Activated T-helper 17 cell treated with anti-CD3 and anti-CD28 coated beads, Interleukin-2, amount 50 U/mL, for 72 hours (primary cell): Measurements from ENCODE around the gene POLR1D. TPM values are rescaled to one million over a fixed set of nuclear protein-coding genes. Genes with fewer than 3 reads are reported as not detected.

Source experiments
- ATAC-seq: fragments of 150-1000 bp; cut with Tn5 transposase; replicated peaks from 2 replicates; pipeline ENCODE4 v1.10.0; 2021; ENCODE audit warnings: mild to moderate bottlenecking, moderate library complexity
- H3K27ac Mint-ChIP-seq: one replicate; pipeline ENCODE4 v1.8.0; 2022; ENCODE audit warnings: mixed read lengths
- H3K27me3 Mint-ChIP-seq: one replicate; pipeline ENCODE4 v1.8.0; 2022; ENCODE audit warnings: mixed read lengths
- H3K36me3 Mint-ChIP-seq: one replicate; pipeline ENCODE4 v1.8.0; 2022; ENCODE audit warnings: low read depth, mild to moderate bottlenecking, mixed read lengths
- H3K4me1 Mint-ChIP-seq: one replicate; pipeline ENCODE4 v1.8.0; 2022; ENCODE audit warnings: mixed read lengths
- H3K4me3 Mint-ChIP-seq: one replicate; pipeline ENCODE4 v1.8.0; 2022; ENCODE audit warnings: mild to moderate bottlenecking, mixed read lengths
- H3K9me3 Mint-ChIP-seq: one replicate; pipeline ENCODE4 v1.8.0; 2022; ENCODE audit warnings: mixed read lengths
- total RNA-seq, 2 donors: library from RNA; stranded (reverse); gene quantifications; one replicate each; pipeline ENCODE4 v1.2.3, GENCODE V29; 2022

The POLR1D gene
- total RNA-seq, 2 donors from 2014 or later, result 128 to 138 TPM

GRCh38 chr13:27665333-27665732 lies 43.6 kb downstream of the POLR1D start:
- H3K27me3 Mint-ChIP-seq, result no peaks in the 10 kb centered on the region
- no peak overlapping the region for H3K4me3 Mint-ChIP-seq
- no peaks in the 10 kb centered on the region for H3K9me3 Mint-ChIP-seq
- H3K36me3 Mint-ChIP-seq, result peaks cover 20% of the 10 kb centered on the region
- H3K27ac Mint-ChIP-seq, result no peak overlapping the region
- H3K4me1 Mint-ChIP-seq, result peaks cover 4% of the 10 kb centered on the region
- ATAC-seq, result no peak

- Mint-ChIP-seq H3K4me3 (no peak overlapping the region), H3K27ac (no peak overlapping the region), H3K4me1 (peaks cover 4% of the 10 kb centered on the region), H3K9me3 (no peaks in the 10 kb centered on the region), H3K27me3 (no peaks in the 10 kb centered on the region), H3K36me3 (peaks cover 20% of the 10 kb centered on the region)
- no peak for ATAC-seq
Observed at GRCh38 chr13:27665761-27666160, 44.1 kb downstream of the POLR1D start.

- Mint-ChIP-seq H3K9me3 (no peaks in the 10 kb centered on the region), H3K4me3 (no peak overlapping the region), H3K4me1 (peaks cover 4% of the 10 kb centered on the region), H3K36me3 (peaks cover 20% of the 10 kb centered on the region), H3K27me3 (no peaks in the 10 kb centered on the region), H3K27ac (no peak overlapping the region)
- no peak for ATAC-seq
Observed at GRCh38 chr13:27666951-27667350, 45.3 kb downstream of the POLR1D start.

GRCh38 chr13:27667946-27668345 lies 46.3 kb downstream of the POLR1D start:
- Mint-ChIP-seq H3K27me3 (no peaks in the 10 kb centered on the region), H3K4me3 (no peak overlapping the region), H3K9me3 (no peaks in the 10 kb centered on the region), H3K4me1 (peaks cover 4% of the 10 kb centered on the region), H3K27ac (no peak overlapping the region), H3K36me3 (peaks cover 20% of the 10 kb centered on the region)
- ATAC-seq, result no peak

GRCh38 chr13:27670861-27671260 lies 49.2 kb downstream of the POLR1D start:
- no peak overlapping the region for H3K27ac Mint-ChIP-seq
- ATAC-seq, result no peak
- H3K36me3 Mint-ChIP-seq, result peaks cover 11% of the 10 kb centered on the region
- no peaks in the 10 kb centered on the region for H3K27me3 Mint-ChIP-seq
- peaks cover 4% of the 10 kb centered on the region for H3K4me1 Mint-ChIP-seq
- H3K4me3 Mint-ChIP-seq, result no peak overlapping the region
- no peaks in the 10 kb centered on the region for H3K9me3 Mint-ChIP-seq

- Mint-ChIP-seq H3K27me3 (no peaks in the 10 kb centered on the region), H3K36me3 (peaks cover 1% of the 10 kb centered on the region), H3K27ac (no peak overlapping the region), H3K4me1 (peaks cover under 1% of the 10 kb centered on the region), H3K9me3 (no peaks in the 10 kb centered on the region), H3K4me3 (no peak overlapping the region)
- ATAC-seq, result no peak
Observed at GRCh38 chr13:27672025-27672424, 50.3 kb downstream of the POLR1D start.

Other genes starting within 250 kb of the POLR1D start
- gene GTF3A, start 197.3 kb upstream of the POLR1D start, total RNA-seq, result 100 to 1,000 TPM; 114 to 226 TPM
- gene MTIF3, start 171.3 kb upstream of the POLR1D start, total RNA-seq, result 10 to 100 TPM; 36.2 to 41.2 TPM
- gene LNX2, start 1.4 kb upstream of the POLR1D start, total RNA-seq, result 1 to 10 TPM; 4.1 TPM
- not detected for gene GSX1, start 170.6 kb downstream of the POLR1D start, total RNA-seq